ENCODE results near the gene NINL. TPM values are rescaled to one million over a fixed set of nuclear protein-coding genes. Genes with fewer than 3 reads are reported as not detected.

Gene NINL
- total RNA-seq, 1 donor from 2014 or later = 1.8 TPM

DNA sequence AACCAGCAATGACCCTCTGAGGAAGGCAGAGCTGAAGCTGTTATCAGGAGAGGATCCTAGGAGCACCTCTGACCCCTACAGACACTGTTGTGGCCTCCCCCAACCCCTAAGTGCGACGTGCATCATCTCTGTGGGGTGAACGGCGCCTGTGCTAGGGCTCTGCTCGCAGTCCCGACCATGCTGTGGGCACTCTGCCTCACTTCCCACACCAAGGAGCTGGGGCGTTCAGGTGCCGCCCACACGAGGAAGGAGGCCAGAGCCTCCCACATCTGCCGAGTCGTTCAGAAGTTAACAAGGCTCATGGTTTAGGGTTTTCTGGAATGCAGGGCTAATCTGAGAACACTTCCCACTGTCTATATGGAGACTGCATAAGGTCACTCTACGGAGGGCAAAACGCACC lies 115.8 kb downstream of the NINL start:
- DNase-seq (no peak), ATAC-seq (ENCODE audit: low read depth) (no peak)
- no peaks in the 10 kb centered on the region for H3K27me3 Mint-ChIP-seq
- H3K36me3 Mint-ChIP-seq (ENCODE audit: low read depth) = no peaks in the 10 kb centered on the region
- intact Hi-C loops (cut with micrococcal nuclease) = no loop called here
- no peak overlapping the region for H3K4me3 Mint-ChIP-seq
- H3K9me3 Mint-ChIP-seq = no peaks in the 10 kb centered on the region
- H3K27ac Mint-ChIP-seq = no peak overlapping the region
- ChIA-PET POLR2A (no interaction called here), CTCF (no interaction called here)
- TF ChIP-seq, protein P1, sequence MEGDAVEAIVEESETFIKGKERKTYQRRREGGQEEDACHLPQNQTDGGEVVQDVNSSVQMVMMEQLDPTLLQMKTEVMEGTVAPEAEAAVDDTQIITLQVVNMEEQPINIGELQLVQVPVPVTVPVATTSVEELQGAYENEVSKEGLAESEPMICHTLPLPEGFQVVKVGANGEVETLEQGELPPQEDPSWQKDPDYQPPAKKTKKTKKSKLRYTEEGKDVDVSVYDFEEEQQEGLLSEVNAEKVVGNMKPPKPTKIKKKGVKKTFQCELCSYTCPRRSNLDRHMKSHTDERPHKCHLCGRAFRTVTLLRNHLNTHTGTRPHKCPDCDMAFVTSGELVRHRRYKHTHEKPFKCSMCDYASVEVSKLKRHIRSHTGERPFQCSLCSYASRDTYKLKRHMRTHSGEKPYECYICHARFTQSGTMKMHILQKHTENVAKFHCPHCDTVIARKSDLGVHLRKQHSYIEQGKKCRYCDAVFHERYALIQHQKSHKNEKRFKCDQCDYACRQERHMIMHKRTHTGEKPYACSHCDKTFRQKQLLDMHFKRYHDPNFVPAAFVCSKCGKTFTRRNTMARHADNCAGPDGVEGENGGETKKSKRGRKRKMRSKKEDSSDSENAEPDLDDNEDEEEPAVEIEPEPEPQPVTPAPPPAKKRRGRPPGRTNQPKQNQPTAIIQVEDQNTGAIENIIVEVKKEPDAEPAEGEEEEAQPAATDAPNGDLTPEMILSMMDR (IDR thresholded peaks at IDR 0.05) = no peak
- no peaks in the 10 kb centered on the region for H3K4me1 Mint-ChIP-seq

DNA sequence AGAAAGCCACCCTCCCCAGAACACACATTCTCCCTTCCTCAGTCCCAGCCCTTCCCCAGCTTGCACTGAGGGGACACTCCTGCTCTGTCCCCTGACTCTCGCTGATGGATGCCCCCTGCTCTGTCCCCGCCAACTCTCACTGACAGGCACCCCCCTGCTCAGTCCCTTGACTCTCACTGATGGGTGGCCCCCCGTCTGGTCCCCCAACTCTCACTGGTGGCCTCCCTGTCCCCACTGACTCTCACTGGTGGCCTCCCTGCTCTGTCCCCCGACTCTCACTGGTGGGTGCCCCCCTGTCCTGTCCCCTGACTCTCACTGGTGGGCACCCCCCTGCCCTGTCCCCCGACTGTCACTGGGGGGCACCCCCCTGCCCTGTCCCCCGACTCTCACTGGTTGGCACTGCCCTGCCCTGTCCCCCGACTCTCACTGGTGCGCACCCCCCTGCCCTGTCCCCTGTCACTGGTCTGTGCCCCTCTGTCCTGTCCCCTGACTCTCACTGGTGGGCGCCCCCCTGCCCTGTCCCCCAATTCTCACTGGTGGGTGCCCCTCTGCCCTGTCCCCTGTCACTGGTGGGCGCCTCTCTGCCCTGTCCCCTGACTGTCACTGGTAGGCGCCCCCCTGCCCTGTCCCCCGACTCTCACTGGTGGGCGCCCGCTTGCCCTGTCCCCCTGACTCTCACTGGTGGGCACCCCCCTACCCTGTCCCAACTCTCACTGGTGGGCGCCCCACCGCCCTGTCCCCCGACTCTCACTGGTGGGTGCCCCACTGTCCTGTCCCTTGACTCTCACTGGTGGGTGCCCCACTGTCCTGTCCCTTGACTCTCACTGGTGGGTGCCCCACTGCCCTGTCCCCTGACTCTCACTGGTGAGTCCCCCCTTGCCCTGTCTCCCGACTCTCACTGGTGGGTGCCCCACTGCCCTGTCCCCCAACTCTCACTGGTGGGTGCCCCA lies 116.9 kb downstream of the NINL start:
- H3K4me3 Mint-ChIP-seq = no peak overlapping the region
- H3K27ac Mint-ChIP-seq = no peak overlapping the region
- no peaks in the 10 kb centered on the region for H3K4me1 Mint-ChIP-seq
- no peak for ATAC-seq (ENCODE audit: low read depth)
- no peak for DNase-seq
- intact Hi-C loops (cut with micrococcal nuclease) = no loop called here
- POLR2A ChIA-PET = no interaction called here
- H3K9me3 Mint-ChIP-seq = no peaks in the 10 kb centered on the region
- CTCF ChIA-PET = no interaction called here
- TF ChIP-seq, protein P1 (IDR thresholded peaks at IDR 0.05) = no peak
- no peaks in the 10 kb centered on the region for H3K36me3 Mint-ChIP-seq (ENCODE audit: low read depth)
- no peaks in the 10 kb centered on the region for H3K27me3 Mint-ChIP-seq

- ChIA-PET CTCF (no interaction called here), POLR2A (no interaction called here)
- Mint-ChIP-seq H3K27ac (no peak overlapping the region), H3K4me3 (no peak overlapping the region), H3K9me3 (no peaks in the 10 kb centered on the region), H3K4me1 (no peaks in the 10 kb centered on the region), H3K36me3 (ENCODE audit: low read depth) (no peaks in the 10 kb centered on the region), H3K27me3 (no peaks in the 10 kb centered on the region)
- ATAC-seq (ENCODE audit: low read depth) (no peak), DNase-seq (no peak)
- TF ChIP-seq, protein P1 (IDR thresholded peaks at IDR 0.05) = no peak
- intact Hi-C loops (cut with micrococcal nuclease) = no loop called here
Observed at GRCh38 chr20:25467441-25467840, 117.9 kb downstream of the NINL start.

GRCh38 chr20:25466846-25467245 lies 118.5 kb downstream of the NINL start:
- POLR2A ChIA-PET = no interaction called here
- TF ChIP-seq, protein P1 (IDR thresholded peaks at IDR 0.05) = no peak

GRCh38 chr20:25465243-25466135 lies 119.8 kb downstream of the NINL start:
- TF ChIP-seq, protein P1 (IDR thresholded peaks at IDR 0.05) = no peak
- ATAC-seq (ENCODE audit: low read depth) (no peak), DNase-seq (no peak)
- Mint-ChIP-seq H3K4me1 (peaks cover 3% of the 10 kb centered on the region), H3K36me3 (ENCODE audit: low read depth) (no peaks in the 10 kb centered on the region), H3K27ac (no peak overlapping the region), H3K4me3 (no peak overlapping the region), H3K27me3 (no peaks in the 10 kb centered on the region), H3K9me3 (no peaks in the 10 kb centered on the region)
- ChIA-PET POLR2A (no interaction called here), CTCF (no interaction called here)
- intact Hi-C loops (cut with micrococcal nuclease) = no loop called here

More at GRCh38 chr20:25466846-25467245, 118.5 kb downstream of the NINL start:
- H3K9me3 Mint-ChIP-seq = no peaks in the 10 kb centered on the region
- H3K4me3 Mint-ChIP-seq = no peak overlapping the region
- H3K27ac Mint-ChIP-seq = no peak overlapping the region
- CTCF ChIA-PET = no interaction called here
- no peaks in the 10 kb centered on the region for H3K27me3 Mint-ChIP-seq
- ATAC-seq (ENCODE audit: low read depth) (no peak), DNase-seq (no peak)
- H3K36me3 Mint-ChIP-seq (ENCODE audit: low read depth) = no peaks in the 10 kb centered on the region
- intact Hi-C loops (cut with micrococcal nuclease) = no loop called here
- H3K4me1 Mint-ChIP-seq = peaks cover under 1% of the 10 kb centered on the region
